IPS-18c (cell line): ENCODE results near the gene NCOA7.

ENCODE experiments used
- H3K4me3 ChIP-seq: 2 replicates; pipeline ENCODE4 v1.7.0; 2013; ENCODE audit warnings: low read depth, mild to moderate bottlenecking, low read length, moderate library complexity; ENCODE audit not compliant: insufficient read depth
- H3K9me3 ChIP-seq: one replicate; pipeline ENCODE4 v1.6.1; 2013; ENCODE audit warnings: mild to moderate bottlenecking, low read length, moderate library complexity; ENCODE audit not compliant: control insufficient read depth, insufficient read depth

The NCOA7 gene, protein sequence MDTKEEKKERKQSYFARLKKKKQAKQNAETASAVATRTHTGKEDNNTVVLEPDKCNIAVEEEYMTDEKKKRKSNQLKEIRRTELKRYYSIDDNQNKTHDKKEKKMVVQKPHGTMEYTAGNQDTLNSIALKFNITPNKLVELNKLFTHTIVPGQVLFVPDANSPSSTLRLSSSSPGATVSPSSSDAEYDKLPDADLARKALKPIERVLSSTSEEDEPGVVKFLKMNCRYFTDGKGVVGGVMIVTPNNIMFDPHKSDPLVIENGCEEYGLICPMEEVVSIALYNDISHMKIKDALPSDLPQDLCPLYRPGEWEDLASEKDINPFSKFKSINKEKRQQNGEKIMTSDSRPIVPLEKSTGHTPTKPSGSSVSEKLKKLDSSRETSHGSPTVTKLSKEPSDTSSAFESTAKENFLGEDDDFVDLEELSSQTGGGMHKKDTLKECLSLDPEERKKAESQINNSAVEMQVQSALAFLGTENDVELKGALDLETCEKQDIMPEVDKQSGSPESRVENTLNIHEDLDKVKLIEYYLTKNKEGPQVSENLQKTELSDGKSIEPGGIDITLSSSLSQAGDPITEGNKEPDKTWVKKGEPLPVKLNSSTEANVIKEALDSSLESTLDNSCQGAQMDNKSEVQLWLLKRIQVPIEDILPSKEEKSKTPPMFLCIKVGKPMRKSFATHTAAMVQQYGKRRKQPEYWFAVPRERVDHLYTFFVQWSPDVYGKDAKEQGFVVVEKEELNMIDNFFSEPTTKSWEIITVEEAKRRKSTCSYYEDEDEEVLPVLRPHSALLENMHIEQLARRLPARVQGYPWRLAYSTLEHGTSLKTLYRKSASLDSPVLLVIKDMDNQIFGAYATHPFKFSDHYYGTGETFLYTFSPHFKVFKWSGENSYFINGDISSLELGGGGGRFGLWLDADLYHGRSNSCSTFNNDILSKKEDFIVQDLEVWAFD

DNA sequence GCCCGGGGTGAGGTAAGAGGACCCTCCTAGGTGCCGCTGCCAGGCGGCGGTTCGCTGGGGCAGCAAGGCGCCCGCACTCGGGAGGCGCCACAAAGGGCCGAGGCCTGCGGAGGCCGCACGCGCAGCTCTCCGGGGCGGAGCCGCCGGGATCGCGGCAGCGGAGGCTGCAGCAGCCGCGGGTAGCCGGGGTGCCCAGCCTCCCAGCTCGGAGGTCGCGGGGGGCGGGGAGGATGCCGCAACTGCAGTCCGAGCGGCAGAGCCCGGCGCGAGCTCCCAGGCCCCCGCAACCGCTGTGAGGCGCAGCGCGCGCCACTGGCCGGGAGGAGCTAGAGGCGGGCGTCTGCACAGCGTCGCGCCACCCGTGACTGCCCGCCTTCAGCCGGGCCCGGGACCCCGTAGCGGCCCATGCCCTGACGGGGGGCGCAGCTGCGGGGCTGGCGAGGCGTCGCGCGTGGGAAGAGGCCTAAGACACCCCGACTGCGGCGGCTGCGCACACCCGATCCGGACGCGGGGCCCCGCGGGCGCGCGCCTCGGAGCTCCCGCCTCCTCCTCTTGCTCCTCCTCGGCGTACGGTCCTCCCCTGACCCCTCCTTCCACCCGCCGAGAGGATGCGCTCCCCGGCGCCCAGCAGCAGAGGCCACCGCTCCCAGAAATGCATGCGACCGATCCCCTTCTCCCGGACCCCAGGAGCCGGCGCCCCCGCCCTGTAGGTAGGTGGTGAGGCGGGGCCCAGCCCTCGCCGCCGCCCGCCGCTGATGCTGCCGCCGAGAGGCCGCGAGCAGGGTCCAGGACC lies at the start of gene NCOA7:
TSS of gene NCOA7 (plus strand) at position 603 of the 793 bp plus-strand sequence. CDS start 24,395 bp downstream, outside the sequence.
- peak within 1 kb of the TSS; percentile 95 for H3K4me3 ChIP-seq
- H3K9me3 ChIP-seq: no peaks in the 10 kb centered on the region

DNA sequence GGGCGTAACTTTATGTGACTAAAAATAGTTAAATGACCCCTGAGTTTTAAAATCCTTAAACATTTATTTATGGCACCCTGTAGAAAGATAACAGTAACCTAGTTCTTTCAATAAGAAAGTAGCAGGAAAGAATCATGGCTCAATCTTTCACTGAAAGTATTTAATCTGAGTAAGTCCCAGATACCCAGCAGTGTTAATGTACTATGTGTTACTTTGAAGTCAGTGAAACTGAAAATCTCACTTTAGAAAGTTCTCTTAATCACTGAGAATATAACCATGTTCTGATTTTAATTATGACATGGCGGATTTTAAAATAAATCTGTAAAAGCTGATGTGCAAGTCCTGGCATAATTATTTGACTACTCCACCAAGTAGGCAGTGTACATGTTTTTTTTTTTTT lies 49.4 kb upstream of the NCOA7 start:
- H3K9me3 ChIP-seq: no peaks in the 10 kb centered on the region
- no peak overlapping the region for H3K4me3 ChIP-seq

DNA sequence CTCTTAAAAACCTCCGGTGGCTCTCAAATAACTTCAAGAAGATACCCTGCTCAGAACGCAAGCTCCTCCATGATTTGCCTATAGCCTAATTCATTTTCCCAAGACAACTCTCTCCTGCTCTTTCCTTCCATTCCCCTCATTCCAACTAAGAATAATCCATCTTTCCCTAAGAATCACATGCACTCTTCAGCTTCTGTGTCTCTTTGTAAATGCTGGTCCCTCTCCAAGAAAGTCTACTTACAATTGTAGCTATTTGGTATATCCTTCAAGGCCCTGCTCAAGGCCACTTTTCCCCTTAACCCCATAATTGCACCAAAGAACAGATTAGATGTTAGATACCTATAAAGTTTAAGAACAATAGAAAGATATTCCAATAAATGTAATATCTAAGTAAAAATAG lies 48.7 kb upstream of the NCOA7 start:
- no peak overlapping the region for H3K4me3 ChIP-seq
- no peaks in the 10 kb centered on the region for H3K9me3 ChIP-seq

DNA sequence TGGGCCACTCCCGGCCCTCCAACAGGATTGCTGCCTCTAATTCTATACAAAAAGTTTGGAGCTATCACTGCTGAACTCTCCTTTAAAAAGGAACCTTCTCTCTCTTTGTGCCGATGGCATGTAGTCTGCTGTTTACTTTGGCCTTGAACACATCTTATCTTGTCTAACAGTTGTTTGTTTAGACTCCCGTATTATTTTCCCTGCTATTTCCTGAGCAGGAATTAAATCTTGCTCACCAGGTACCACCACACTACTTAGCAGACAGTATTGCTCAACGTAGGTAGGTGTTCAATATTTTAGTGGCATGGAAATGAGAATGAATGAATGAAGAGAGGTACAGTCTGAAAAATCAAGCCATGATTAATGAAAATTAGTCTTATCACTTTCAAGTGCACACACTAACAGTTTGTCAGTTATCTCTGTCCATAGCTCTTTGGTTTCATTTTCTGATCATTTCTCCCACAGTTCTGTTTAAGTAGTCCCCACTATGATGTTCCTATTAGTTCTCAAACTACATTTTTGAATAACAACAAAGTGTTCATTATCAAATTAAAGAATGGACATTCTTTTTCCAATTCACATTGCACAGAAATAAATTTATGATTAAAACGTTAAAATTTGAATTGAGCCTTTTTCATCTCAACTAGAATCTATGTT lies 48.2 kb upstream of the NCOA7 start:
- H3K4me3 ChIP-seq: no peak overlapping the region
- no peaks in the 10 kb centered on the region for H3K9me3 ChIP-seq

DNA sequence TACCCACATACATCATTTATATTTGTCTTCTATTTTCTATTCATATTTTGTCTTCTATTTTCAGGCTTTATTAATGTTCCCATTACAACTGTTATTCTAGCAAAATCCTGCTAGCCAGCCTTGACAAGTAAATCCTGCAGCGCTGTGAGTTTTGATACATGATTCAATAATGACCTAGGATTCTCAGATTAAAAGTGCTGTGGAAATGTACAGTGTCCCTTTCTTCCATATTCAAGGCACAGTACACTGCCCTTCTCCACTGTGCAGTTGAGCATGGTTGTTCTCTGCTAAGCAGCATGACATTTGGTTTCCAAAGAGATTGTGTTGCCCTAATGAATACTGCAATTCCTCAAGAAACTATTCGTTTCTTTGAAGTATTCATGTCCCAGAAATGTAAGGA lies 47.2 kb upstream of the NCOA7 start:
- Histone ChIP-seq H3K9me3 (no peaks in the 10 kb centered on the region), H3K4me3 (no peak overlapping the region)

DNA sequence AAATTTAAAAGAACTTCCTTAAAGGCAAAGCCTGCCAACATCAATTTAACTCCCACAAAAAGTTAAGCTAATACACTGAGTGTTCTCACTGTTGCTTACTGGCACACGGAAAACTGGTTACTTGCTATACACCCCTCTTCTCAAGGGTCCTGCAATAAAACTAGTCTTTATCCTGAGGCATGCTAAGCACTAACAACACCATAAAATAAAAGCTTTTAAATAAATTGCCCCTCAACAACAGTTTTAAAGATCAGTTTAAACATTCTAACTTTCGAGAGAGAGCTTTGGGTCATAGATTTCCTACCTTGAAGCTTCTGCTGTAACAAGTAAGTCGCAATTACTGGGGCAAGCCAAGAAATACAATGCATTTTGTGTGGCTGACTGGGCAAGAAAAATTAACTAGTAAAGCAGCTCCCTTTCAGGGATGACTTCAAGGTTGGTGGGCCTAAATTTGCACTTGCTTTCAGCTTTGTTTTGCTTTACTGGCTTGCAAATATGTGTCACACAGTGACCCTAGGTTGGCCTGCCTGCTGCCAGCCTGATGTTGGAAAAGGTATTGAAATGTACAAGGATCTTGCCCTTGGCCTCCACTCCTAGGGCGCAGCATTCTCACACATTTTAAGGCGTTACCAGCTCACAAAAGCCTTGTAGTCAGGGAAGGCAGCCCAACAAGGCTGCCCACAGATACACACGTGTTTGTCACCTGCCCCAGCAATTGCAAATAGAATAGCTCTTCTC lies 45.3 kb upstream of the NCOA7 start:
- Histone ChIP-seq H3K9me3 (no peaks in the 10 kb centered on the region), H3K4me3 (peak overlapping the region; percentile 20; the same call in 1 of the 2 replicates)

DNA sequence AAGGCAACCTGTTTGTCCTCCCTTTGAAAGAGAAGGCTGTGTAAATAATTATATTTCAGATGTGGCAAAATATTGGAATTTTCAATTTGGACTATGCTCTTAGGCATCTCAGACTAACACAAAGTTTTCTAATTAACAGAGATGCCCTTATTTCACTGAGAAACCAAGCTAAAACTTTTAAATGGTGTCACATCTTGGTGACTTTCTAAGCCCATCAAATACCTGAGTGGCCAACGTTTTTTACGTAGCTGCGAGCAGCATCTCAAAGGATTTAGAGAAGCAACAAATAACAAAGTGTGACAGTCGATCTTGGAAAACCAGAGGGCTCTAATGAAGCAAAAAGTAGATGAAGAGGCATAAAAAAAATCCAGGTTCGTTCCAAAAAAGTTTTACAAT lies 44.7 kb upstream of the NCOA7 start:
- Histone ChIP-seq H3K9me3 (no peaks in the 10 kb centered on the region), H3K4me3 (peak overlapping the region; percentile 90; the same call in 1 of the 2 replicates)

DNA sequence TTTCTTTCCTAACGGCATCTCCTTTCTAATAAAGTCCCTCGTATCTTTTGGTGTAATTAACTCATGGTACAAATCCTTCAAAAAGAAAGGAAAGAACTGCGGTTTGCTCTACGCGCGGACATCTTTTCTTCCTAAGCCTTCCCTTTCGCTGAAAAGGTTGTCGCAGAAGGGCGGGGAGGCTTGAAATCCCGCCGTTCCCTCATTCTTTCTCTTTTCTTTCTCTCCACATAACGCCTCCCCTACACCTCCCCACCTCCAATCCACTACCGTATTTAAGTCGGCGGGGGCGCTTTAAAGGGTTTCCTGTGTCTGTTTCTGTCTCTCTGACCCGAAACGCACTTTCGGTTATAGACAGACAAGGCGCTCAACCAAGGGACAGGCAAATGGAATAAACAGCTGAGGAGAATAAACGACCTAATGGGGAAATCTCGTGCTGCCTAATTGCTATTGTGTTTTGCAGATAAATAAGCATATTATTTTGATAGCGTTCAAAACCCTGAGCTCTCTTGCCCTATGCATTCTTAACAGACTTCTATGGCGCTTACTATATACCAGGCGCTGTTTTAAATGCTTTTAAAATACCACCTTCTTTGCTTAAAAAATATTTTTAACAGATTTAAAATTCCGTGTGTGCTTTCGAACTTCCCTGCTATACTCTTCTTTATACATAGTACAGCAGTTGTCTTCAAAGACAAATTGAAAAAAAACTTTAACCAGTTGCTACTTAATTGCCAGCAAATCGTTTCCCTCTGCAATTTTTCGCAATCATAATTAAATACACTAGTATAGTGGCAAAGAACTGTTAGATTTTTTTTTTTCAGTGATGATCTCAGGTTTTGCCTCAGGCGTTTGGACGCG lies 43.8 kb upstream of the NCOA7 start:
- H3K4me3 ChIP-seq: peak overlapping the region; percentile 90
- H3K9me3 ChIP-seq: no peaks in the 10 kb centered on the region

DNA sequence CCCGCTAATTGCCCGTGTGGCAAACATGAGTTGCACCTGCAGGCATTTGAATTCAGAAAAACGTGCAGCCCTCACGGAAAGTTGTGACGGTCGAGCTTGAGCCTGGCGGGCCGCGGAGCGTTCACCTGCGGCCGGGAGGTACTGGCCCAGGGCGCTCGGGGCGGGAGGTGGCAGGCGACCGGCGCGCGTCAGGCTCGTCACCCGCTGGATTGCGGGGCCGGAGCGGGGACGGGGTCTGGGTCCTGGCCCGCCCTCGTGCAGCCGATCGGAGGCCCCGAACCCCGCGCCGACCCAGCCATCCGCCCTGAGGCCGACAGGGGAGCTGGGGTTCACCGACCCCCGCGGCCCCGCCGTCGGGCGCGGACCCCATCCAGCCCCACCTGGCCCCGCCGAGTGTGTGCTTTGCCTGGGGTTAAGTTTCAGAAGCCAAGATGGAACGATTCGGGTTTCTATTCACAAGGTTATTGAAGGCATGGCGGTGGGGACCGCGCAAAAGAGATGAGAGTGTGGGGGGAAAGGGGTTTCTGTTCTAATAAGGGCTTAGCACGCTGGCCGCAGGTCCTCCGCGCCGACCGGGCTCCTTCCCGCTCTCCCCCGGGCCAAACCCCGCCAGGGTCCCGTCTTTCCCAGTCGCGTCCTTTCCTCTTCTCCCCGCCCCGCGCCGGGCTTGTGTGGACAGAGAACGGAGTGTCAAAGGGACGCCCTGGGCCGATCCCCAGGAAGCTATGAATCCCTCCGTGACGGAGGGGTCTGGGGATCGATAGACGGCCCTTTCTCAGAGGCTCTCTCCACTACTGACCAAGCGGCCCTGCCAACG lies 43.0 kb upstream of the NCOA7 start:
- Histone ChIP-seq H3K9me3 (no peaks in the 10 kb centered on the region), H3K4me3 (peak overlapping the region; percentile 90)

DNA sequence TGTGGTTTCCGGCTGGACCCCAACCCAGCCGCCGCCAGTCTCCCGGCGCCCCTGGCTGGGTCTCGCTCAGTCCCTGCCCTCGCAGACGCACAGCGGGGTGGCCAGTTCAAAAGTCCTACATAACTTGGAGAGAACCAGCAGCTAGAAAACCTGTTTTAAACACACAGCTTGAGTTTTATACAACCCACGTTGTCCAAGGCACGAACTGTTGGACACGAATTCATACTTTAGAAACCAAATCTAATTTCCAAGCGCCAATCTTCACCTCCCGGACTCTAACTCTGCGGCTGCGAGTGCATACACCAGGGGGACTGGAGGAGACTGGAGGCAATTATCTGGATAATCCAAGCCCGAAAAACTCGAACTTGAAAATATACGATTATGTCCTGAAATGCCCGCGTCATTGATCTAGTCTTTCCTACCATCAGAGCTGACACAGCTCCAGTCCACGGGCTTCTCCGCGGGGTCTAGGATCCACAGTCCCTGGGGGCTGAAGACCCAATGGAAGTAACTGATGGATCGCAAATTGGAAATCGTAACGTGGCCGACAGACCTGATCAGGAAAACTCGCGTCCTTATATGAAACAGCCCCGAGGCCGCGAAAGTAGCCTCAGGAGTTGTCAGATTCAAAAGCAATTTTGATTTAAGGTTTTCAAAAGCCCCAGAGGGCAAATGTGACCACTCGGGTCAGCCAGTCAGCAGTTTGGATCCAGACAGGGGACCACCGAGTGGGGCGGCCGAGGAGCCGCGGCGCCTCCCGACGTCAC lies 42.2 kb upstream of the NCOA7 start:
- Histone ChIP-seq H3K9me3 (no peaks in the 10 kb centered on the region), H3K4me3 (peak overlapping the region; percentile 90)

DNA sequence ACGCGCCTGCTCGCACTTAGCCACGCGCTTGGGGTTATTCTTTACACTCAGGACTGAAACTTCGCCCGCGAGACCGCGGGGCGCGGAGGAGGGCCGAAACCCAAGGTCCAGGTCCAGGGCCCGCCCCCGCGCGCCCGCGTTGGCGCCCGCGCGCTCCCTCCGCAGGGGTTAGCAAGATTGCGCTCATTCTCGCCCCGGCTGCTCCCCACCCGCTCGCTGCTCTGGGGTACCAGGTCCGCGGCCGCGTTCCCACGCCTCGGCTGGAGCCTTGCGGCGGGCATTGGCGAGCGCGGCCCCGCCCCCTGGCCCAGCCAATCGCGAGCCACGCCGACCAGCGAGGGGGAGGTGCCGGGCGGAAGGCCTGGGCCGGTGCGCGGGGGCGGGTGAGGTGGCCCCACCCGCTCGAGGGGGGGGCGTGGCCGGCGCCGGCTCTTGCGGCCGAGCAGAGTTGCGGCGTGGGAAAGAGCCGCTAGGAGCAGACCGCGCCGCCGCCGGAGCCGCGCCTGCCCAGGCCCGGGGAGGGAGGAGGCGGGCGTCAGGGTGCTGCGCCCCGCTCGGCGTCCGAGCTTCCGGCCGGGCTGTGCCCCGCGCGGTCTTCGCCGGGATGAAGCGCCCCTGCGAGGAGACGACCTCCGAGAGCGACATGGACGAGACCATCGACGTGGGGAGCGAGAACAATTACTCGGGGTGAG lies 41.4 kb upstream of the NCOA7 start, which contains the start of gene HEY2:
TSS of gene HEY2 (plus strand) at position 460 of the 692 bp plus-strand sequence. CDS start at position 605, 145 bp downstream.
- H3K9me3 ChIP-seq: no peaks in the 10 kb centered on the region
- peak within 1 kb of the TSS; percentile 90 for H3K4me3 ChIP-seq

DNA sequence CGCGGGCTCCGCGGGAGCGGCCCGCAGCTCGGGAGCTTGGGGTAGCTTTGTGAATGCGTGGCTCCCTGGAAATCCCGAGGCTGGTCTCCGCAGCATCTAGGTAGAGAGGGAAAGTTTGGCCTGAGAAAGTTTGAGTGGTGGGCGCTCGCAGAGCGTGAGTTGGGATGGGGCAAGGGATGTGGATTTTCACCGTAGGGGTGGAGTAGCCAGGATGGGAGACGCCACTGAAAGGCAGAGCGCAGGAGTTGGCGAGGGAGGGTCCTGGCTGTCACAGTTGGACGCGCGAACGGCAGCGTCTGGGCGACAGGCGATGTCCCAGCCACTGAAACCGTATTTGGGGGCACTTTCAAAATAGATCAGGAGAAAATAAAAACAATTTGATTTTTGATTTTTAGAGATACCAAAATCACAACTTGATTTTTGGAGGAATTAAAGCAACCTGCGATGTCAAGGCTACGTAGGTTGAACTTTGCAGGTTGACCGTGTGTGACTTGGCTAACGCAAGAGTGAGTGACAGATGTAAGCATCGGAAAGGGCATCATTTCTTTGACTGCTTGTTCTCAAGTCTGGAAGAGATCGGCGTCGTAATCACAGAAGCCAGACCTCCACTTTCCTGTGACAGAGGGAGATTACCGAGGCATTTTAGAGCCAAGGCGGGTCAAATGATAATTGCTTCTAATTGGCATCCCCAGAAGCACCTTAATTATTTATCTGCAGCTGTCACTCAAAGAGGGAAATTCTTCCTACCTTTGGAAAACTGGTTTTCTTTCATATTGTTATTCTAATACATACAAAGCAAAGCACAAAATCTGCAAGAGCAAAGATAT lies 40.7 kb upstream of the NCOA7 start:
- H3K4me3 ChIP-seq: peak overlapping the region; percentile 90
- no peaks in the 10 kb centered on the region for H3K9me3 ChIP-seq
